ENCODE results near the gene EGFR.

EGFR gene

GRCh38 chr7:55235115-55235514 lies 216.3 kb downstream of the EGFR start:
- DNase-seq, result no peak

GRCh38 chr7:55235801-55236200 lies 217.0 kb downstream of the EGFR start:
- DNase-seq, result no peak

GRCh38 chr7:55236476-55236875 lies 217.7 kb downstream of the EGFR start:
- DNase-seq, result no peak

GRCh38 chr7:55237156-55237893 lies 218.5 kb downstream of the EGFR start:
- DNase-seq, result no peak

GRCh38 chr7:55239406-55239805 lies 220.6 kb downstream of the EGFR start:
- DNase-seq, result no peak

- DNase-seq, result no peak
These were observed 221.8 kb downstream of the EGFR start for GRCh38 chr7:55240418-55241142.

- no peak for DNase-seq
These were observed 223.1 kb downstream of the EGFR start for GRCh38 chr7:55241958-55242357.

- DNase-seq, result no peak
These were observed 223.8 kb downstream of the EGFR start for GRCh38 chr7:55242613-55243012.

GRCh38 chr7:55244006-55244745 lies 225.4 kb downstream of the EGFR start:
- no peak for DNase-seq

- no peak for DNase-seq
These were observed 226.5 kb downstream of the EGFR start for GRCh38 chr7:55245271-55245723.

- no peak for DNase-seq
These were observed 227.4 kb downstream of the EGFR start for GRCh38 chr7:55246171-55246570.

GRCh38 chr7:55247428-55247827 lies 228.6 kb downstream of the EGFR start:
- no peak for DNase-seq

GRCh38 chr7:55248526-55248925 lies 229.7 kb downstream of the EGFR start:
- no peak for DNase-seq

- no peak for DNase-seq
These were observed 230.5 kb downstream of the EGFR start for GRCh38 chr7:55249332-55249731.

GRCh38 chr7:55250313-55250712 lies 231.5 kb downstream of the EGFR start:
- DNase-seq, result no peak

GRCh38 chr7:55251313-55251712 lies 232.5 kb downstream of the EGFR start:
- no peak for DNase-seq

- no peak for DNase-seq
These were observed 233.1 kb downstream of the EGFR start for GRCh38 chr7:55251911-55252310.

GRCh38 chr7:55252386-55252785 lies 233.6 kb downstream of the EGFR start:
- no peak for DNase-seq

GRCh38 chr7:55253188-55253587 lies 234.4 kb downstream of the EGFR start:
- no peak for DNase-seq

GRCh38 chr7:55254242-55254595 lies 235.4 kb downstream of the EGFR start:
- no peak for DNase-seq

- DNase-seq, result peak; percentile 46
These were observed 236.0 kb downstream of the EGFR start for GRCh38 chr7:55254596-55255495.
